Myocyte (in vitro differentiated cells): ENCODE data around the gene MAPK12. TPM values are rescaled to one million over a fixed set of nuclear protein-coding genes. Genes with fewer than 3 reads are reported as not detected.

ENCODE experiments used
- DNase-seq: peaks from one replicate; pipeline ENCODE4 v3.0.0-alpha.2; 2012; ENCODE audit warnings: low read depth
- total RNA-seq: library from RNA; depleted of rRNA; stranded (reverse); fragments of >200 nt; gene quantifications from 2 replicates; pipeline ENCODE4 v1.2.3, GENCODE V29; 2014

The MAPK12 gene
- total RNA-seq, 1 donor from 2014 or later, result 27.9 TPM

DNA sequence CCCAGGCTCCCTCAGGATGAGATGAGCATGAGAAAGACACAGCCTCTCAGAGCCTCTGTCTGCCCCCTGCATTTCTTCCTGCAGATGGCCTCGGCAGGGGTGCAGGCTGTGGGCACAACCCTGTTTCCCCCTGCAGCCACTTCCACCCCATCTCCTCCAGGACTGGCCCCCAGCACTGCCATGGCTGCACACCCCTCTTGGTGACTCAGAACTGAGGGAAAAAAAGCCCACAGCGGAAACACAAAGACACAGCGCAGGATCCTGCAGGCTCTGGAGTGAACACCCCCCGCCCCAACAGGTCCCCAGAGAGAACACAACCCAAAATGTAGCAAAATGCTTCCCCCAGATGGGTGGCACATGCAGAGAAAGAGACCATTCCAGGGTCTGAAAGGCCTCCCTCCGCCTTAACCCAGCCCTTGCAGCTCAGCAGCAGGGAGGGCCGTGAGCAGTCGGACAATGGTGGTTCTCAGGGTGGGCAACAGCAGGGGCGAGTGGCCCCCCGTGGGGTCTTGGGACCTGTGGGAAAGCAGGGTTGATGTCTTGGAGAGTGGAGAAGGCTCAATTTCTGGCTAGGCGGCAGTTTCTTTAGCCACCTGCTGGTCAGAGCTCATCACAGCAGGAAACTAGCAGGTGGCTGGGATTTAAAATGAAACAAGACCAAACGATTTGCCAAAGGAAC lies 24.6 kb downstream of the MAPK12 start:
- peak; percentile 45 for DNase-seq

DNA sequence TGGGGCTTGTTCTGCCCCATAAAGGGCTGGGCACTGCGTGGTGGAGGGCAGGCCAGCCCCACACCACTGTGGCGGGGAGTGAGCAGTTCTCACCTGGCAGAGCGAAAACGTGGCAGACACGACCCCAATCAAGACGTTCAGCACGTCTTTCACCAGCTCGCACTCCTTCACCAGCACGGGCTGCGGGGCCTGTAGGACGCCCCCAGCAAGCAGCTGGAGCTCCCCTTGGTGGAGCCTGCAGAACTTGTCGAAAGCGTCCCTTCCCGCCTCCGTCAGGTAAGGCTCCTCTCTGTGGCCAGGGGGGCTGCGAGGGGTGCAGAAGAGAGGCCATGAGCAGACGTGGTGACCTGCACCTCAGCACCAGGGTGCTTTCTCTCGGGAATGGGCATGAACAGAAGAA lies 28.3 kb downstream of the MAPK12 start:
- DNase-seq, result no peak

DNA sequence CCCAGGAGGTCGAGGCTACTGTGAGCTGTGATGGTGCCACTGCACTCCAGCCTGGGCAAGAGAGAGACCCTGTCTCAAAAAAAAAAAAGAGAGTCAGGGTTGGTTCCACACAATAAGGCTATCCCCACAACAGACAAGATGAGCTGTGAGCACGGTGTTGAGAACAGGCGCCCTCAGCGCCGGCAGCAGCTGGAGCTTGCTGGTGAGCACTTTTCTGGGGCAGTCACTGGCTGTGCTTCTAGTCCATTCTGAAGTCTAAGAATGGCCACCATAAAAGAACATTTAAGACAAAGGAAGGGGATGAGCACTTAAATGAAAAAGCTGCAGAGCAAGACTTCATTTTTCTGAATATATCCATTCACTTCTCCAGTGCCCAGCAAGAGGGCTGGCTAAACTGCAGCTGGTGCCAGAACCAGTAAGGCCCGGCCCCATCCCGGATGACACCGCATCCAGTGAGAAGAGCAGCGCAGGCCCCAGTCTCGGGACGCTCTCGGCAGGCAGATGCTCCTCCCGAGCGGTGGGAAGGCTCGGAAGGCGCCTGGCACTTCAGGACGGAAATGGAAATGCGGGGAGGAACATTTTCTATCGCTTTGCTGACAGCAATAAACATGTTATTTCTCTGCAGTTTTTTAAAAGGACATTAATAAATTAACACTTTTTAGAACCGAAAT lies 28.9 kb downstream of the MAPK12 start:
- DNase-seq, result no peak

DNA sequence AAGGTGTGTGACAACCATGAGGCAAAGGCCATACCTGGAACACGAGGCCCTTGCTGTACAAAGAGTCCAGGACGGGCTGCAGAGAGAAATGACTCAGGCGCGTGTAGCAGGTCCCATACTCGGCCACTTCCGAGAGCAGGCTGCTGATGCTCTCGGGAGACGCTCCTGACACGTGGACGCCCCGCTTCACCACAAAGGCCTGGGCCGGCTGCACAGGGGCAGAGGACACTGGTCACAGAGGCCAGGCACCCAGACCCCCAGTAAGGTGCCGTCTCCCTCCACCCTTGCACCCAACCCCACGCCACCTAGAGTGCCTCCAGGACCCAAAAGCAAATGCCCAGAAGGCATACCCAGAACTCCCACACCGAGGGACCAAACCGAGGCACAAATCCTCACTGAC lies 32.1 kb downstream of the MAPK12 start:
- no peak for DNase-seq

DNA sequence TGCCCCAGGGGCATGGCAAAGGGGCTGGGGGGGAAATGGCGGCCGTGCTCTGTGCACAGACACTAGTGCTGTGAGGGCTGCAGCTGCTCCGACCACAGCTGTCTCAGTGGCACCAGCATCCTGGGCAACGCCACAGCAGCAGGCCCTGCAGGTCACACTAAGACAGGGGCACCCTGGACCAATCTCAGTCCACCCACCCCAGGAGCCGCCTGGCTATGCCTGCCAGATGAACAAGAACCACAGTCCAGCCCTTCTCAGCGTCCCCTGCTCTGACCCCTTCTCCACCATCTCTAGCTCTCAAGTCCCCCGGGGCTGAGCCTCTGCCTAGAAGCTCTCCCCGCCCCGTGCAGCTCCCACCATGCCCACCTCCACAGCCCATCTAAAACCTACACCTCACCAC lies 33.1 kb downstream of the MAPK12 start:
- no peak for DNase-seq

DNA sequence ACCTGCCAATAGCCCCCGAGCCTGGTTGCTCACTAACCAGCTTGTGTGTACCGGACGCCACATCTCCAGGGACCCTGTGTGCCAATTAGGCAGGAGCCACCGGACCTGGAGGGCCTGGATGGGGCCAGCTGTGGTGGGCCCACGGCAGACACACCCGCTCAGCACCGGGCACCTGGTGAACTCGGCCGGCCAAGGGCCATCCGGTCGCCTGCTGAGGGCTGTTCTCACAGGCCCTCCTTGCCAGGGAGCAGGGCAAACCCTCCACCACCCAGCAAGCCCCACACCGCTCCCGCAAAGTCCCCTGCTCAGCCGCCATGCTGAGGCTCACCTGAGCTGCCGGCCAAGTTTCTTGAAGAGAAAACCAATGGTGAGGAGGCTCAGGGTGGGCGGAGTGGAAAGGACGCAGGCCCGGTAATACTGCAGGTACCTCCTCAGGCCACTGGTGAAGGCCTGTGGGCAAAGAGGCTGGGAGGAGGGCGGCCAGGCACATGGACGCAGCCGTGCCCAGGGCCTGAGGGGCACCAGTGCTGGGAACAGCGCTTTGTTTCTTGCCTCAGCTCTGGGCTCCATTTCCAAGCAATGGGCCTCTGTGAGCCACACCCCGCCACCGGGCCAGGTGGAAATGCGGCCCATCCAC lies 33.8 kb downstream of the MAPK12 start:
- DNase-seq, result no peak

DNA sequence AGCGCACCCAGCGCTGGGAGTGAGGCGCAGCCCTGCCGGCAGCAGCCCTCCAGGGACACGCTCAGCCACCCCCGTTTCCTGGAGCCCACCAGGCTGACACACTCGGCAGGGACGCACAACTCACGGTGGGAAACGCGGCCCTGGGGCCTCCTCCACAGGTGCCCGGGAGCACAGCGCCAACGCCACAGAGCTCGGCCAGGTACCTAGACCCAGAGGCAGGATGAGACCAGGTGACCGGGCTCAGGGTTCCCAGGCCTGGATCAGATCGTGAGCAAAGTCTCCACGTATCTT lies 34.7 kb downstream of the MAPK12 start:
- no peak for DNase-seq

DNA sequence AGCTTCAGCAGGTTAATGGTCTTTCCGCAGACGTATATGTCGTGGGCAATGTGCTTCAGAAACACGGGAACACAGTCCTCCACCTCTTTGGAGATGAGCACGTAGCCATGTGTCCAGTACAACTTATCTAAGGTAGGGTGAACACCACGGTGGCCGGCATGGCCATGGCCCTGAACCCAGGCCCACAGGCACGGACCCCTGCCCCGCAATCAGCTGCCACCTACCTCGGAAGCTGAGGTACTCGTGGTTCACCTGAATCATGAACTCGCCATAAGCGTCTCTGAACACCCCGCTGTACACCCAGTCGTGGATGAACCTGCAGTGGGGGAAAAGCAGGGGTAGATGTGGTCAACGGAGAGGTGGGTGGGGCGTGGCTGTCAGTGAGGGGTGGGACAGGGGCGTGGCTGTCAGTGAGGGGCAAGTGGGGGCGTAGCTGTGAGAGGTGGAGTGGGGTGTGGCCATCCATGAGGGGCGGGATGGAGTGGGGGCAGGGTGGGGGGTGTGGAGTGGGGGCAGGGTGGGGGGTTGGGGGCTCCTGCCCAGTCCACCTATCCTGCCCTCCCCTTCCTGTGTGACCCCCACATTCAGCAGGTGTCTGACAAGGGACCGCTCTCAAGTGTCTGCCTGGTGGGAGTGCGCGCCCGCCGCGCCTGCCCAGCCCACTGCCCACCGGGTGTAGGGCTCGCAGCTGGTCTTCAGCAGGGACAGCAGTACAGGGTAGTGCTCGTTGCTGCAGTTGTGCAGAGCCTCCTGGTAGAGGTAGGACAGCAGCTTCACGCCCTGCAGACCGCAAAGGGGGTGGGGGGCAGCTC lies 35.2 kb downstream of the MAPK12 start:
- no peak for DNase-seq

DNA sequence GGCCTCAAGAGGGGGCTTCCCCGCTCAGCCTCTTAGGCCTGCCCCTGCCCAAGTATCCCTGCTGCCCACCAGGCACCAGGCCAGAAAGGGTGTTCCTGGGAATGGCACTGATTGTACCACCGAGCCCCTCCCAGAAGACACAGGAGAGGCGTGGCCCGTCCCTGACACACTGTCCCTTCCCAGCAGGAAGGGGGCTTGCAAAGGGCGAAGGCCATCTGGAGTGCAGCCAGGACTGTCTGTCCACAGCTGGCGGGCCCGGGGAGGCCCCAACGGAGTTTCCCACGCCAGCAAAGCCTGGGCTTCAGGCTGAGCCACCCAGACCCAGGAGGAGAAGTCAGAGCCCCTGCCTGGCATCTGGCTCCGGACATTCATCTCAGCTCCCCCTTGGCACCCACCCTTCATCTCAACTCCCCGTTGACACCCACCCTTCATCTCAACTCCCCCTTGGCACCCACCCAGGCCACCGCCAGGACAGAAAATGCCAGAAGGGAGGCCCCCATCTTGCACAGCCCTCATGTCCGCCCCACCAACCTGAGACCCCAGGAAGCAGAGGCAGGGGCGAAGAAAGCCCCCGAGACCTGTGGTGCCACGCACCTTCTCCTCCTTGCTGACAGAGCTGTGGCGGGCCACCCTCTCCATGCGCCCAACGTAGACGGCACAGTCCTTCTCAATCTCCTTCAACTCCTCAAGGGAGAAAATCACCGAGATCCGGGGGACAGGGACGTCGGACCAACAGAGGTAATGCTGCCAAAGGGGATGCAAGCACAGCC lies 36.1 kb downstream of the MAPK12 start:
- no peak for DNase-seq

DNA sequence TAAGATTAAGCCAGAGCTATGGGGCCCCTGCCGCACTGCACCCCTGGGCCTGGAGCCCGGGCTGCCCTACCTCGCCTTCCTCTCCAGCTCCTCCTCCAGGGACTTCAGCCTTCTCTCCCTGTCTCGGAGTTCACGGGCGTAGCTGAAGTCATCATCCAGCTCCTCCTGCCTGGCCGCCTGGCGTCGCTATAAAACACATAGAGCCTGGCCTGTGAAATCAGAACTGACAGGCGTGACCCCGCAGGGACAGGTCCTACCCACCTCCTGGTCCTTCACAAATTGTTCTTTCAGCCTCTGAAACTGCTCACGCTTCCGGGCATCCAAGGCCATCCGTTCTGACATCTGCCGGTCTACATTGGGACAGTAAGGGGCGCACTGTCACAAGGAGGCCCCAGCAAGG lies 37.4 kb downstream of the MAPK12 start:
- no peak for DNase-seq

DNA sequence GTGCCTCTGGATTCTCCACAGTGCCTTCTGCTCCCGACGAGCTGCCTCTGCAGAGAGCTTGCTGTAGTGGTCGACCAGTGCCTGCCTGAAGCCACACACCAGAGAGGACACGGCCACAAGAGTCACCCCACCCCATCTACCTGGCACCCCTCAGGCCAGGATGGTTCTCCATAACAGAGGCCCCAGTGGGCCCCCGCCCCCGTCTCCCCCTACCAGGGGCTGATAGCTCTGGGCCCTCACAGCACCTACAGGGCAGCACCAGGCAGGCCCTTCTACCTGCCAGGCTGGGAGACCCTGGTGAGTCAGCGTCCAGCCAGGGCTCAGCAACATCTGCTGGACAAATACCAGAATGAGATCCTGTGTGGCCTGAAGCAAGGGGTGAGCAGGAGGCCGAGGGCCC lies 39.0 kb downstream of the MAPK12 start:
- DNase-seq, result no peak

DNA sequence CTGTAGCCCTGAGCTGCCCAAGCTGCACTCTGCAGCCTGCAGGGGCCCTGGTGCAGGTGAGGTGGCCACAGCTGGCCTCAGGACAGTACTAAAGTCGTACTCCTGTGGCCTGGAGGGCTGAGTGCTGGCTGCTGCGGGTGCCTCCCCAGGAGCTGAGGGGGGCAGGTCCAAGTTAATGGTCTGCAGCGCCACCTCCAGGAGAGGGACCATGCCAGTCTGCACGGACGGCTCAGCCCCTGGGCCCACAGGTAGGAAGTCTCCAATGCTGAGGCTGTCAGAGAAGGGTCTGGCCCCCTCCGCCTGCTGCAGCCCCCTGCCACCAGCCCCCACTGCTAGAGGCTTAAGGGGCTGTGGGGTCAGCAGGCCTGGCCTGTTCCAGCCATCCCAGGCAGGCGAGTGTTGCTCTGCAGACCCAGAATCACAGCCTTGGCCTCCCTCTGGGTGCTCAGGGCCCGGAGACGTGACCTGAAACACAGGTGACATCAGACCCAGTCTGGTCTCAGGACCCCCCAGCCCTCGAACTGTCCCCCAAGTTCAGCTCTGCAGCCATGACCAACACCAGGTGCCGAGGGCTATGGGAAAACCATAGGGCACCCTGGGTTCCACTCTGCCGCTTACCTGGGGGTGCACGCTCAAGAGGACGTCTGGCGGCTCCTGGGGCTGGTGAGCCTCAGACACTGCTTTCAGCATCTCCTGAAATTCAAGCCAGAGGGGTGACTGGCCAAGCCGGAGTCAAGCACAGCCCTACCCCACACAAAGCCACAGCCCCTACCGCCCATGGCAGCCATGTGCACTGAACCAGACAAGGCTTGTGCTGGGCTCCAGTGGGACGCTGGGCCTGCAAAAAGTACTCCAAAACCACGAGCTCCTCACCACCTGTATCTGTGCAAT lies 39.8 kb downstream of the MAPK12 start:
- no peak for DNase-seq

DNA sequence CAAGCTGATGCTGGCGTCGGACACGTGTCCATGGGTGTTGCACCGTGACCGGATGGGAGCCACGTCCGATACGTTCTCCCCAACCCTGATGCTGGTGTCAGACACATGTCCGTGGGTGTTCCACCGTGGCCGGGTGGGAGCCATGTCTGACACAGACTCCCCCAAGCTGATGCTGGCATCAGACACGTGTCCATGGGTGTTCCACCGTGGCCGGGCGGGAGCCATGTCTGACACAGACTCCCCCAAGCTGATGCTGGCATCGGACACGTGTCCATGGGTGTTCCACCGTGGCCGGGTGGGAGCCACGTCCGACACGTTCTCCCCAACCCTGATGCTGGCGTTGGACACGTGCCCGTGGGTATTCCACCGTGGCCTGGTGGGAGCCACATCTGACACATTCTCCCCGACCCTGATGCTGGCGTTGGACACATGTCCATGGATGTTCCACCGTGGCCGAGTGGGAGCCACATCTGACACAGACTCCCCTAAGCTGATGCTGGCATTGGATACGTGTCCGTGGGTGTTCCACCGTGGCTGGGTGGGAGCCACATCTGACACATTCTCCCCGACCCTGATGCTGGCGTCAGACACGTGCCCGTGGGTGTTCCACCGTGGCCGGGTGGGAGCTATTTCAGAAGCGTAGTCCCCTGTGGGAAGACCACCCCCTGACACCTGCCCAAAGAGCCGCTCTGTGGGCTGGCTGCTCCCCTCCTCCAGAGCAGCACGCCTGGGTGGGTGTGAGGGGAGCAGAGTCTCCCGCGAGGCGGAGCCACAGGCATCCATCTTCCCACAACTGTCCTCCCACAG lies 40.7 kb downstream of the MAPK12 start:
- DNase-seq, result no peak

DNA sequence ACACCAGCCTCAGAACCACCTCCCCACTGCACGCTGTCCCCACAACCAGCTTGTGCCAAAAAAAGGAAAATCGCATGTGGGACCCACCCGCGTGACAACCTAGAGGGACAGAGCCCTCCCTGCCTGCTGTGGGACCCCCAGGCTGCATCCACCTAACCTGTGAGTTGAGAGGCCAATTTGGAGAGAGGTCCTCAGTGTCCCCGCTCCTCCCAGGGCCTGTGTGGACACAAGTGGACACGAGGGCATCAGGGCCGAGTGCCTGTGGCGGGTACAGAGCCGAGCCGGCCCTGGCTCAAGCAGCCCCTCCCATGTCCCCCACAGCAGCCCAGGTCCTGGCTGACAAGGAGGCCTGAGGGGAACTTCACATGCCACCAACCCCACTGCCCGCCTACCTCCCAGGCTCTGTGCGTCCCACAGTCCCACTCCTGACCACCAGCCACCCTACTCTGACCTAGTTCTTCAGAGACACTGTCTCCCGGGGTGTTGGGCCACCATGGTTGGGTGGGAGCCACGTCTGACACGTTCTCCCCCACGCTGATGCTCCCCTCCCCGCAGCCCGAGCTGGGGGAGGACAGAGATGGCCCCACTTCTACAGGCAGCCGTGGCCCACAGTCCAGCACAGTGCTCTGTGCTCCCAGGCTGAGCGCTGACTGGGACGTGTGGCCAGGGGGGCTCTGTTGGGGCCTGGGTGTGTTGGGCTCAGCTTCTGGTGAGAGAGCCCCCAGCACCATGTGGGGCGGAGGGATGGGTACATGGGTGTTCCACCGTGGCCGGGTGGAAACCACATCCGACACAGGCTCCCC lies 41.5 kb downstream of the MAPK12 start:
- DNase-seq, result no peak

DNA sequence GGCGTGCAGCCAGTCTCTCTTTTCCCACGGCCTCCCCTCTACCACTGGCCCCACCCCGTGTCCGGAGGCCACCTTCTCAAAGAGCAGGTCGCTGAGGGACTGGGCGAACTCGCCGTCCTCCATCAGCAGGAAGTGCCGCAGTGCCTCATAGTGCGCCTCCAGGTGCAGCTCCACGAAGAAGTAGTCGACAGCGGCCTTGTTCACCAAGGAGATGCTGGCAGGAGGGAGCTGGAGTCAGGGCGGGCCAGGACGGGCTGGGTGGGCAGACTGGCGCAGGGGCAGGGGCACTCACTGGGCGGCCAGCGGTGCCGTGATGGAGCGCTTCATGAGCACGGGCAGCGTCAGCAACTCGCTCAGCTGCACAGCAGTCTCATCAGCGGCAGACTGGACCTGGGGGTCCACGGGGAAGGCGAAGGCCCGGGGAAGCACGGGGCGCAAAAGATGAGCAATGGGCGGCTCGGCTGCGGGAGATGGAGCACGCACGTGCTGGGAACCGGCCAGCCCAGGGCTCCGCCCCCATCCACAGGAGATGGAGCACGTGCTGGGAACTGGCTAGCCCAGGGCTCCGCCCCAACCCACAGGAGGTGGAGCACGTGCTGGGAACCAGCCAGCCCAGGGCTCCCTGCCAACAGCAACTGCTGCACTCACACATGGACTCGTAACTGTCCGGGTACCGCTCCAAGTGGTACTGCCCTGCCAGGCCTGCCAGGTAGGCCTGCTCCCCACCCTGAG lies 42.3 kb downstream of the MAPK12 start:
- peak; percentile 72 for DNase-seq

DNA sequence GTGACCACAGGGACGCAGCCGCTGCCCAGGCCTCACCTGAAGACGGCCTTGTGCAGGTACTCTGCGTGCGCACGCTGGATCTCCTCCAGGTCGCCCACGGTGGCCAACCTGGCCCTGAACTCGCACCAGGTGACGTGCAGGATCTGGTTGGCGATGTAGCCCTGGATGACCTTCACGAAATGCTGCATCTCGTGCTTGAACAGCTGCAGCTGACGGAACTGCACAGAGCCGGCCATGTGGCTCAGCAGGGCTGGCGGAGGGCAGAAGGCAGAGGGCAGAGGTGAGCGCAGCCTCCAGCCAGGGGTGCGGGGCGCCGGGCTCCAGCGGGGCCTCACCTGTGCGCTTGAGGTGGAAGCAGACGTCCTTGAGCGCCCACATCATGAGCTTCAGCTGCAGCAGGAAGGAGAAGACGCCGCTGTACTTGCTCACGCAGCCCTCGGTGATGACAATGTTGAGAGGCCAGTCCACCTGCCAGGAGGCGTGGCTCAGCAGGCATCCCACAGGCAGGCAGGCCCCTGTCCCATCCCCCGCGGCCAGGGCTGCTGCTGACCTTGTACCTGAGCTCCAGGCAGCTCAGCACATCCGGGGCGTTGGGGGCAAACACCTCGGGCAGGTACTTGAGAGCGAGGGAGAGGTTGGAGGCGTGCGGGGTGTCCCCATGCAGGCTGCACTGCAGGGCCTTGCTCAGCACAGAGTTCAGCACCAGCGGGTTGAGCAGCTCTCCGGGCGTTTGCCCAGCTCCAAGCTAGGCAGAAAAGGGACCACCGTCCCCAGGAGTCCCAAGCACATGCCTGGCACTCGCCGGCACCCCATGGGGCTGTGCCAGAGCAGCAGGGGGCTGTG lies 43.1 kb downstream of the MAPK12 start:
- DNase-seq, result no peak
